GM12878 (cell line): Measurements from ENCODE around the gene PIP4K2A. TPM values are rescaled to one million over a fixed set of nuclear protein-coding genes. Genes with fewer than 3 reads are reported as not detected.

ENCODE experiments used
- CHD1 ChIP-seq: IDR thresholded peaks from 2 replicates; pipeline ENCODE4 v1.6.1; 2012; ENCODE audit warnings: low read depth, low read length, improper control_type of control experiment
- ELK1 ChIP-seq: IDR thresholded peaks from 2 replicates; pipeline ENCODE4 v1.6.1; 2012; ENCODE audit warnings: low read depth, low read length, improper control_type of control experiment
- EP300 ChIP-seq, 2 experiments: fragments of 150-350 bp in 1 of 2; IDR thresholded peaks; 2 replicates each; pipeline ENCODE4 v1.6.1; 2011 to 2012; ENCODE audit warnings: low read depth in 2 of 2, low read length in 2 of 2, borderline replicate concordance in 1 of 2, improper control_type of control experiment in 1 of 2, inconsistent platforms in 1 of 2; ENCODE audit not compliant: control insufficient read depth in 1 of 2
- NR2C1 ChIP-seq: fragments of 450-650 bp; IDR thresholded peaks from 2 replicates; pipeline ENCODE4 v1.6.1; 2017; ENCODE audit warnings: antibody characterized with exemption, mild to moderate bottlenecking, moderate library complexity
- PAX8 ChIP-seq: fragments of 450-650 bp; IDR thresholded peaks from 2 replicates; pipeline ENCODE4 v1.6.1; 2017; ENCODE audit warnings: mild to moderate bottlenecking, moderate library complexity
- SMC3 ChIP-seq: IDR thresholded peaks from 2 replicates; pipeline ENCODE4 v1.6.1; 2011; ENCODE audit warnings: low read length, improper control_type of control experiment, borderline replicate concordance
- SP1 ChIP-seq: IDR thresholded peaks from one replicate; pipeline ENCODE4 v1.6.1; 2011; ENCODE audit warnings: low read depth, low read length
- SREBF1 ChIP-seq: IDR thresholded peaks from 2 replicates; pipeline ENCODE4 v1.6.1; 2012; ENCODE audit warnings: mild to moderate bottlenecking, low read length
- TAF1 ChIP-seq: IDR thresholded peaks from 2 replicates; pipeline ENCODE4 v1.6.1; 2011; ENCODE audit warnings: mild to moderate bottlenecking, low read depth, low read length, borderline replicate concordance
- TCF12 ChIP-seq: IDR thresholded peaks from 2 replicates; pipeline ENCODE4 v1.6.1; 2011; ENCODE audit warnings: low read depth, mild to moderate bottlenecking, low read length
- YY1 ChIP-seq: IDR thresholded peaks from 2 replicates; pipeline ENCODE4 v1.6.1; 2011; ENCODE audit warnings: low read depth, mild to moderate bottlenecking, low read length
- ZNF207 ChIP-seq: fragments of 450-650 bp; IDR thresholded peaks from 2 replicates; pipeline ENCODE4 v1.6.1; 2014; ENCODE audit warnings: antibody characterized with exemption, mild to moderate bottlenecking, borderline replicate concordance
- ZNF592 ChIP-seq: fragments of 450-650 bp; IDR thresholded peaks from 2 replicates; pipeline ENCODE4 v1.6.1; 2017; ENCODE audit warnings: mild to moderate bottlenecking, moderate library complexity
- ZZZ3 ChIP-seq: IDR thresholded peaks from 2 replicates; pipeline ENCODE4 v1.6.1; 2011; ENCODE audit warnings: low read depth; ENCODE audit not compliant: control insufficient read depth, insufficient read length
- polyA plus RNA-seq, 11 experiments: library from polyadenylated mRNA; depleted of rRNA in 4 of 11; unstranded in 6 of 11; stranded (reverse) in 5 of 11; fragments of >200 nt; fragmentation: Nextera tagmentation in 4 of 11; fragmentation: Illumina TruSeq in 1 of 11; extraction: Ambion mirVana in 4 of 11; extraction: Trizol in 1 of 11; gene quantifications; 1 replicate in 1 of 11; 2 replicates in 10 of 11; pipeline versions ENCODE4 v1.2.1 to v1.2.3, GENCODE V29; 2011 to 2016; ENCODE audit warnings: inconsistent platforms in 2 of 11, missing spikeins in 2 of 11, low read depth in 1 of 11
- total RNA-seq, 4 experiments: library from RNA; depleted of rRNA in 3 of 4; stranded (reverse); fragments of >200 nt in 3 of 4; fragmentation: Illumina TruSeq in 1 of 4; extraction: Trizol in 1 of 4; gene quantifications; 2 replicates each; pipeline versions ENCODE4 v1.2.1 to v1.2.3, GENCODE V29; 2013 to 2021
- TF ChIP-seq, protein P1 (sequence below): fragments of 450-650 bp; IDR thresholded peaks from 2 replicates; pipeline ENCODE4 v1.6.1; 2014; ENCODE audit warnings: mild to moderate bottlenecking
- TF ChIP-seq, protein P2 (sequence below): IDR thresholded peaks from 2 replicates; pipeline ENCODE4 v1.6.1; 2012; ENCODE audit warnings: improper control_type of control experiment, low read depth, low read length; ENCODE audit not compliant: insufficient replicate concordance

Gene PIP4K2A
- total and polyA plus RNA-seq, 10 of the 15 experiments (the other 5 are each of a cell fraction or from before 2014, with no cell fraction given) = 54.3 to 139 (median 84.4) TPM

DNA sequence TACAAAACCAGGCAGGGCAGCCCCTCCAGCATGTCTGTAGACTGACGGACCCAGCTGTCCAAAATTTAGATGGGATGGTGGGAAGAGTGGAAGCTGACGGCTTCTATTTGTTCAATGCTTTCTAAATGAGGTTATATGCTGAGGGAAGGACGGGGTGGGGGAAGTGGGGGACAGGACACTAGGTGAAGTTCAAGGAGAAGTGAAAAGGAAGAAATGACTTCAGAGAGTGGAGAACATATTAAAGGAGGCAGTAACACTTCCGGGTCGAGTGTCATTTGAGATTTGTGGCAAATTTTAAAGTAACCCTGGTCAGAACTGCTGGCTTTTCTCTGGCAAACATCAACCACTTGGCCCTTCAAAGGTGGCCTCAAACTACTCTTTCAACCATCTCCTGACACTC lies 9.4 kb downstream of the PIP4K2A start (continued):
- TF ChIP-seq SREBF1 (no peak), TAF1 (no peak), ZZZ3 (no peak), ZNF592 (no peak), NR2C1 (peak; percentile 94), SMC3 (no peak), SP1 (no peak), ELK1 (no peak), TCF12 (no peak), PAX8 (no peak), YY1 (no peak), ZNF207 (no peak), CHD1 (no peak), EP300 (IDR thresholded peaks at IDR 0.05; ENCODE audit: borderline replicate concordance in 1 of 2, control insufficient read depth in 1 of 2, low read depth in 2 of 2, low read length in 2 of 2) (no peak)
- TF ChIP-seq, protein P1, sequence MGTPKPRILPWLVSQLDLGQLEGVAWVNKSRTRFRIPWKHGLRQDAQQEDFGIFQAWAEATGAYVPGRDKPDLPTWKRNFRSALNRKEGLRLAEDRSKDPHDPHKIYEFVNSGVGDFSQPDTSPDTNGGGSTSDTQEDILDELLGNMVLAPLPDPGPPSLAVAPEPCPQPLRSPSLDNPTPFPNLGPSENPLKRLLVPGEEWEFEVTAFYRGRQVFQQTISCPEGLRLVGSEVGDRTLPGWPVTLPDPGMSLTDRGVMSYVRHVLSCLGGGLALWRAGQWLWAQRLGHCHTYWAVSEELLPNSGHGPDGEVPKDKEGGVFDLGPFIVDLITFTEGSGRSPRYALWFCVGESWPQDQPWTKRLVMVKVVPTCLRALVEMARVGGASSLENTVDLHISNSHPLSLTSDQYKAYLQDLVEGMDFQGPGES = no peak
- TF ChIP-seq, protein P2, sequence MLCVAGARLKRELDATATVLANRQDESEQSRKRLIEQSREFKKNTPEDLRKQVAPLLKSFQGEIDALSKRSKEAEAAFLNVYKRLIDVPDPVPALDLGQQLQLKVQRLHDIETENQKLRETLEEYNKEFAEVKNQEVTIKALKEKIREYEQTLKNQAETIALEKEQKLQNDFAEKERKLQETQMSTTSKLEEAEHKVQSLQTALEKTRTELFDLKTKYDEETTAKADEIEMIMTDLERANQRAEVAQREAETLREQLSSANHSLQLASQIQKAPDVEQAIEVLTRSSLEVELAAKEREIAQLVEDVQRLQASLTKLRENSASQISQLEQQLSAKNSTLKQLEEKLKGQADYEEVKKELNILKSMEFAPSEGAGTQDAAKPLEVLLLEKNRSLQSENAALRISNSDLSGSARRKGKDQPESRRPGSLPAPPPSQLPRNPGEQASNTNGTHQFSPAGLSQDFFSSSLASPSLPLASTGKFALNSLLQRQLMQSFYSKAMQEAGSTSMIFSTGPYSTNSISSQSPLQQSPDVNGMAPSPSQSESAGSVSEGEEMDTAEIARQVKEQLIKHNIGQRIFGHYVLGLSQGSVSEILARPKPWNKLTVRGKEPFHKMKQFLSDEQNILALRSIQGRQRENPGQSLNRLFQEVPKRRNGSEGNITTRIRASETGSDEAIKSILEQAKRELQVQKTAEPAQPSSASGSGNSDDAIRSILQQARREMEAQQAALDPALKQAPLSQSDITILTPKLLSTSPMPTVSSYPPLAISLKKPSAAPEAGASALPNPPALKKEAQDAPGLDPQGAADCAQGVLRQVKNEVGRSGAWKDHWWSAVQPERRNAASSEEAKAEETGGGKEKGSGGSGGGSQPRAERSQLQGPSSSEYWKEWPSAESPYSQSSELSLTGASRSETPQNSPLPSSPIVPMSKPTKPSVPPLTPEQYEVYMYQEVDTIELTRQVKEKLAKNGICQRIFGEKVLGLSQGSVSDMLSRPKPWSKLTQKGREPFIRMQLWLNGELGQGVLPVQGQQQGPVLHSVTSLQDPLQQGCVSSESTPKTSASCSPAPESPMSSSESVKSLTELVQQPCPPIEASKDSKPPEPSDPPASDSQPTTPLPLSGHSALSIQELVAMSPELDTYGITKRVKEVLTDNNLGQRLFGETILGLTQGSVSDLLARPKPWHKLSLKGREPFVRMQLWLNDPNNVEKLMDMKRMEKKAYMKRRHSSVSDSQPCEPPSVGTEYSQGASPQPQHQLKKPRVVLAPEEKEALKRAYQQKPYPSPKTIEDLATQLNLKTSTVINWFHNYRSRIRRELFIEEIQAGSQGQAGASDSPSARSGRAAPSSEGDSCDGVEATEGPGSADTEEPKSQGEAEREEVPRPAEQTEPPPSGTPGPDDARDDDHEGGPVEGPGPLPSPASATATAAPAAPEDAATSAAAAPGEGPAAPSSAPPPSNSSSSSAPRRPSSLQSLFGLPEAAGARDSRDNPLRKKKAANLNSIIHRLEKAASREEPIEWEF = no peak
- TF ChIP-seq, all 136 proteins: peak for 21
